ENCODE data around the gene RNASEH2A.

DNA sequence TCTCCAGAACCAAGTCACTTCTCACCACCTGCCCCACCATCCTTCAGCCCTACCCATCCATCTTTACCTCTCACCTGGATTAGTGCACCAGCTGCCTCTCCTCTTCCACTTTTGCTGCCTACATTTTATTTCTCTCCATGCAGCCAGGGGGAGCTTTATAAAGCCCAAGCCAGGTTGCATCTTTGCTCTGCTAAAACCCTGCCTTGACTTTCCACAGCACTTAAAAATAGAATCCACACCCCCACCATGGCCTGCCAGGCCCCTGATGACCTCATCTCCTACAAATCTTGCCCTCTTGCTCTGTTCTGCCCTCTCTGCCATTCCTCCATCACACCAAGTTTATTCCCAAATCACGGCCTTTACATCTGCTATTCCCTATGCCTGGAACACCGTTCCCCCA lies 32.8 kb upstream of the RNASEH2A start:
- TF ChIP-seq PATZ1 (CRISPR knock-in tag; IDR thresholded peaks at IDR 0.05; ENCODE audit: borderline replicate concordance) = no peak
- TF ChIP-seq OSR1 (CRISPR knock-in tag; IDR thresholded peaks at IDR 0.05) = no peak
- TF ChIP-seq ARNTL (CRISPR knock-in tag; IDR thresholded peaks at IDR 0.05; ENCODE audit: borderline replicate concordance, low read depth) = no peak
- TF ChIP-seq ZFP30 (CRISPR knock-in tag; IDR thresholded peaks at IDR 0.05) = no peak
- TF ChIP-seq, protein P1, sequence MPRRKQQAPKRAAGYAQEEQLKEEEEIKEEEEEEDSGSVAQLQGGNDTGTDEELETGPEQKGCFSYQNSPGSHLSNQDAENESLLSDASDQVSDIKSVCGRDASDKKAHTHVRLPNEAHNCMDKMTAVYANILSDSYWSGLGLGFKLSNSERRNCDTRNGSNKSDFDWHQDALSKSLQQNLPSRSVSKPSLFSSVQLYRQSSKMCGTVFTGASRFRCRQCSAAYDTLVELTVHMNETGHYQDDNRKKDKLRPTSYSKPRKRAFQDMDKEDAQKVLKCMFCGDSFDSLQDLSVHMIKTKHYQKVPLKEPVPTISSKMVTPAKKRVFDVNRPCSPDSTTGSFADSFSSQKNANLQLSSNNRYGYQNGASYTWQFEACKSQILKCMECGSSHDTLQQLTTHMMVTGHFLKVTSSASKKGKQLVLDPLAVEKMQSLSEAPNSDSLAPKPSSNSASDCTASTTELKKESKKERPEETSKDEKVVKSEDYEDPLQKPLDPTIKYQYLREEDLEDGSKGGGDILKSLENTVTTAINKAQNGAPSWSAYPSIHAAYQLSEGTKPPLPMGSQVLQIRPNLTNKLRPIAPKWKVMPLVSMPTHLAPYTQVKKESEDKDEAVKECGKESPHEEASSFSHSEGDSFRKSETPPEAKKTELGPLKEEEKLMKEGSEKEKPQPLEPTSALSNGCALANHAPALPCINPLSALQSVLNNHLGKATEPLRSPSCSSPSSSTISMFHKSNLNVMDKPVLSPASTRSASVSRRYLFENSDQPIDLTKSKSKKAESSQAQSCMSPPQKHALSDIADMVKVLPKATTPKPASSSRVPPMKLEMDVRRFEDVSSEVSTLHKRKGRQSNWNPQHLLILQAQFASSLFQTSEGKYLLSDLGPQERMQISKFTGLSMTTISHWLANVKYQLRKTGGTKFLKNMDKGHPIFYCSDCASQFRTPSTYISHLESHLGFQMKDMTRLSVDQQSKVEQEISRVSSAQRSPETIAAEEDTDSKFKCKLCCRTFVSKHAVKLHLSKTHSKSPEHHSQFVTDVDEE (CRISPR knock-in tag; IDR thresholded peaks at IDR 0.05) = no peak
- no peak for TF ChIP-seq PPARA (CRISPR knock-in tag; IDR thresholded peaks at IDR 0.05; ENCODE audit: borderline replicate concordance)
- no peak for TF ChIP-seq SNAI2 (CRISPR knock-in tag; IDR thresholded peaks at IDR 0.05)
- no peak for TF ChIP-seq ZNF70 (CRISPR knock-in tag; IDR thresholded peaks at IDR 0.05)
- no peak for TF ChIP-seq TOX (CRISPR knock-in tag; IDR thresholded peaks at IDR 0.05; ENCODE audit: borderline replicate concordance)
- TF ChIP-seq CREB5 (CRISPR knock-in tag; IDR thresholded peaks at IDR 0.05; ENCODE audit: low read depth) = no peak
- TF ChIP-seq, protein P2, sequence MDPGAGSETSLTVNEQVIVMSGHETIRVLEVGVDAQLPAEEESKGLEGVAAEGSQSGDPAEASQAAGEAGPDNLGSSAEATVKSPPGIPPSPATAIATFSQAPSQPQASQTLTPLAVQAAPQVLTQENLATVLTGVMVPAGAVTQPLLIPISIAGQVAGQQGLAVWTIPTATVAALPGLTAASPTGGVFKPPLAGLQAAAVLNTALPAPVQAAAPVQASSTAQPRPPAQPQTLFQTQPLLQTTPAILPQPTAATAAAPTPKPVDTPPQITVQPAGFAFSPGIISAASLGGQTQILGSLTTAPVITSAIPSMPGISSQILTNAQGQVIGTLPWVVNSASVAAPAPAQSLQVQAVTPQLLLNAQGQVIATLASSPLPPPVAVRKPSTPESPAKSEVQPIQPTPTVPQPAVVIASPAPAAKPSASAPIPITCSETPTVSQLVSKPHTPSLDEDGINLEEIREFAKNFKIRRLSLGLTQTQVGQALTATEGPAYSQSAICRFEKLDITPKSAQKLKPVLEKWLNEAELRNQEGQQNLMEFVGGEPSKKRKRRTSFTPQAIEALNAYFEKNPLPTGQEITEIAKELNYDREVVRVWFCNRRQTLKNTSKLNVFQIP (CRISPR knock-in tag; IDR thresholded peaks at IDR 0.05; ENCODE audit: borderline replicate concordance, low read depth) = no peak
- TF ChIP-seq RARB (CRISPR knock-in tag; IDR thresholded peaks at IDR 0.05) = no peak
